SK-N-SH (cell line): ENCODE measurements around the gene BRD1. TPM values are rescaled to one million over a fixed set of nuclear protein-coding genes. Genes with fewer than 3 reads are reported as not detected.

Experiments
- CTCF ChIA-PET: fragments of 300-600, 350-600 bp; formaldehyde crosslinking; extraction: SDS; loops from one replicate; lab custom pipeline; 2021; lab: Yijun Ruan, JAX
- POLR2A ChIA-PET: fragments of 350-600 bp; sonication (Branson Sonifier 250); formaldehyde crosslinking; extraction: SDS; loops from one replicate; lab custom pipeline; 2020; ENCODE audit warnings: antibody characterized with exemption, inconsistent platforms; lab: Yijun Ruan, JAX
- DNase-seq: peaks from one replicate; pipeline ENCODE4 v3.0.0; 2012
- H2AFZ ChIP-seq: fragments of 200-600 bp; sonication (generic); 2 replicates; pipeline ENCODE4 v1.8.1; 2016; ENCODE audit warnings: antibody characterized with exemption, mild to moderate bottlenecking, low read depth
- H3F3A ChIP-seq: fragments of 200-600 bp; sonication (generic); replicated peaks from 2 replicates; pipeline ENCODE3; 2016; ENCODE audit warnings: antibody characterized with exemption, mild to moderate bottlenecking; ENCODE audit not compliant: insufficient read depth
- H3K27ac ChIP-seq, 2 experiments: fragments of 200-500 bp in 1 of 2; fragments of 200-600 bp in 1 of 2; sonication (Bioruptor generic) in 1 of 2; sonication (generic), shearing (Covaris generic) in 1 of 2; 2 replicates each; pipeline versions ENCODE4 v1.5.1 to v1.6.1; 2014 to 2016; ENCODE audit warnings: low read depth in 2 of 2, inconsistent platforms in 1 of 2, low read length in 1 of 2, mild to moderate bottlenecking in 1 of 2, mixed read lengths in 1 of 2
- H3K27me3 ChIP-seq: fragments of 200-600 bp; sonication (generic), shearing (Covaris generic); 2 replicates; pipeline ENCODE4 v1.6.1; 2016; ENCODE audit warnings: mixed run types; ENCODE audit not compliant: insufficient read depth
- H3K36me3 ChIP-seq, 2 experiments: fragments of 200-500 bp in 1 of 2; fragments of 200-600 bp in 1 of 2; sonication (Bioruptor generic) in 1 of 2; sonication (generic) in 1 of 2; replicated peaks in 1 of 2; 2 replicates each; pipeline versions ENCODE3 to v1.5.1; 2014 to 2016; ENCODE audit warnings: low read length in 1 of 2, mild to moderate bottlenecking in 1 of 2; ENCODE audit not compliant: insufficient read depth in 2 of 2, control insufficient read depth in 1 of 2
- H3K4me1 ChIP-seq, 2 experiments: fragments of 200-500 bp in 1 of 2; fragments of 200-600 bp in 1 of 2; sonication (Bioruptor generic) in 1 of 2; sonication (generic), shearing (Covaris generic) in 1 of 2; 2 replicates each; pipeline versions ENCODE4 v1.5.1 to v1.6.1; 2014 to 2016; ENCODE audit warnings: low read depth in 1 of 2, low read length in 1 of 2, mixed run types in 1 of 2; ENCODE audit not compliant: insufficient read depth in 2 of 2, control insufficient read depth in 1 of 2
- H3K4me2 ChIP-seq: fragments of 200-600 bp; sonication (generic), shearing (Covaris generic); 2 replicates; pipeline ENCODE4 v1.6.1; 2017; ENCODE audit warnings: mixed run types
- H3K4me3 ChIP-seq, 2 experiments: fragments of 200-500 bp in 1 of 2; fragments of 200-600 bp in 1 of 2; sonication (Bioruptor generic) in 1 of 2; sonication (generic), shearing (Covaris generic) in 1 of 2; 2 replicates each; pipeline versions ENCODE4 v1.5.1 to v1.8.1; 2014 to 2016; ENCODE audit warnings: low read depth in 2 of 2, inconsistent platforms in 1 of 2, low read length in 1 of 2, mild to moderate bottlenecking in 1 of 2, mixed read lengths in 1 of 2, moderate library complexity in 1 of 2
- H3K79me2 ChIP-seq: fragments of 200-600 bp; sonication (generic); 2 replicates; pipeline ENCODE4 v1.8.1; 2017; ENCODE audit warnings: mild to moderate bottlenecking; ENCODE audit not compliant: insufficient read depth
- H3K9ac ChIP-seq: fragments of 200-600 bp; sonication (generic); 2 replicates; pipeline ENCODE4 v1.6.1; 2017; ENCODE audit warnings: mixed run types
- H3K9me2 ChIP-seq: fragments of 200-600 bp; sonication (generic); 2 replicates; pipeline ENCODE4 v1.6.1; 2017; ENCODE audit warnings: mixed run types
- H3K9me3 ChIP-seq: fragments of 200-600 bp; sonication (generic); 2 replicates; pipeline ENCODE4 v1.6.1; 2017; ENCODE audit warnings: mixed run types, mild to moderate bottlenecking, moderate library complexity
- H4K20me1 ChIP-seq: fragments of 200-600 bp; sonication (generic); 2 replicates; pipeline ENCODE4 v1.6.1; 2017; ENCODE audit warnings: mild to moderate bottlenecking, mixed run types; ENCODE audit not compliant: insufficient read depth
- CHD2 ChIP-seq: fragments of 150-350 bp; IDR thresholded peaks from 2 replicates; pipeline ENCODE4 v1.6.1; 2018; ENCODE audit warnings: low read length; ENCODE audit not compliant: partially characterized antibody
- ELF1 ChIP-seq: IDR thresholded peaks from 2 replicates; pipeline ENCODE4 v1.4.0; 2012
- EP300 ChIP-seq, 2 experiments: IDR thresholded peaks; 2 replicates each; pipeline versions ENCODE4 v1.4.0 to v1.6.1; 2012; ENCODE audit warnings: borderline replicate concordance in 1 of 2, low read depth in 1 of 2, low read length in 1 of 2
- EZH2phosphoT487 ChIP-seq: fragments of 200-600 bp; sonication (generic); IDR thresholded peaks from 2 replicates; pipeline ENCODE4 v1.6.1; 2017; ENCODE audit warnings: low read depth, mixed run types, mild to moderate bottlenecking, antibody characterized with exemption, moderate library complexity, borderline replicate concordance
- FOSL2 ChIP-seq: IDR thresholded peaks from 2 replicates; pipeline ENCODE4 v1.4.0; 2012; ENCODE audit warnings: low read depth, mild to moderate bottlenecking, moderate library complexity, borderline replicate concordance
- FOXJ3 ChIP-seq: sonication (generic); formaldehyde crosslinking; IDR thresholded peaks from 2 replicates; pipeline ENCODE4 v1.5.1; 2020; ENCODE audit warnings: mild to moderate bottlenecking, missing genetic modification reagents
- FOXM1 ChIP-seq: IDR thresholded peaks from 2 replicates; pipeline ENCODE4 v1.4.0; 2012; ENCODE audit warnings: low read depth, mild to moderate bottlenecking
- GABPA ChIP-seq: IDR thresholded peaks from 2 replicates; pipeline ENCODE4 v1.4.0; 2012; ENCODE audit warnings: low read depth, mild to moderate bottlenecking
- GATA2 ChIP-seq: sonication (generic); formaldehyde crosslinking; IDR thresholded peaks from 2 replicates; pipeline ENCODE4 v1.5.0; 2020; ENCODE audit warnings: mild to moderate bottlenecking, missing genetic modification reagents
- JUND ChIP-seq: IDR thresholded peaks from 2 replicates; pipeline ENCODE4 v1.4.0; 2012
- MAX ChIP-seq: IDR thresholded peaks from 2 replicates; pipeline ENCODE4 v1.4.0; 2012; ENCODE audit warnings: low read depth
- MEF2A ChIP-seq: IDR thresholded peaks from 2 replicates; pipeline ENCODE4 v1.4.0; 2012; ENCODE audit warnings: low read depth, borderline replicate concordance
- NFIC ChIP-seq: IDR thresholded peaks from 2 replicates; pipeline ENCODE4 v1.4.0; 2012; ENCODE audit warnings: borderline replicate concordance
- NRF1 ChIP-seq: IDR thresholded peaks from 2 replicates; pipeline ENCODE4 v1.6.1; 2012; ENCODE audit warnings: low read depth, mild to moderate bottlenecking, low read length
- PBX3 ChIP-seq: IDR thresholded peaks from 2 replicates; pipeline ENCODE4; 2012
- POLR2AphosphoS5 ChIP-seq: IDR thresholded peaks from 2 replicates; pipeline ENCODE4 v1.6.1; 2012; ENCODE audit warnings: low read depth, low read length
- RFX5 ChIP-seq: IDR thresholded peaks from 2 replicates; pipeline ENCODE4 v1.6.1; 2012; ENCODE audit warnings: mild to moderate bottlenecking, improper control_type of control experiment, low read length
- RXRA ChIP-seq: IDR thresholded peaks from 2 replicates; pipeline ENCODE4 v1.4.0; 2012; ENCODE audit warnings: low read depth, mild to moderate bottlenecking, borderline replicate concordance
- SIN3A ChIP-seq: IDR thresholded peaks from 2 replicates; pipeline ENCODE4 v1.6.1; 2012; ENCODE audit warnings: low read depth, mild to moderate bottlenecking, low read length, moderate library complexity, borderline replicate concordance
- SMC3 ChIP-seq: IDR thresholded peaks from 2 replicates; pipeline ENCODE4 v1.6.1; 2012; ENCODE audit warnings: low read depth, low read length, improper control_type of control experiment
- TCF12 ChIP-seq: IDR thresholded peaks from 2 replicates; pipeline ENCODE4 v1.4.0; 2012
- YY1 ChIP-seq: IDR thresholded peaks from 2 replicates; pipeline ENCODE4 v1.4.0; 2012; ENCODE audit warnings: low read depth, mild to moderate bottlenecking
- WGBS: methylation state at CpG from one replicate; pipeline ENCODE4 v1.1.6; 2017; ENCODE audit warnings: low lambda C conversion rate; 5-methylcytosine and 5-hydroxymethylcytosine counted together
- polyA plus RNA-seq, 3 experiments: library from polyadenylated mRNA; depleted of rRNA; stranded (reverse); fragments of >200 nt; gene quantifications; 2 replicates each; pipeline ENCODE4 v1.2.3, GENCODE V29; 2012
- TF ChIP-seq, protein P1 (sequence below): IDR thresholded peaks from 2 replicates; pipeline ENCODE4 v1.4.0; 2012; ENCODE audit warnings: low read depth, borderline replicate concordance

The BRD1 gene
- polyA plus RNA-seq, 1 of the 3 experiments (the other 2 are of a cell fraction), result 10.3 TPM

DNA sequence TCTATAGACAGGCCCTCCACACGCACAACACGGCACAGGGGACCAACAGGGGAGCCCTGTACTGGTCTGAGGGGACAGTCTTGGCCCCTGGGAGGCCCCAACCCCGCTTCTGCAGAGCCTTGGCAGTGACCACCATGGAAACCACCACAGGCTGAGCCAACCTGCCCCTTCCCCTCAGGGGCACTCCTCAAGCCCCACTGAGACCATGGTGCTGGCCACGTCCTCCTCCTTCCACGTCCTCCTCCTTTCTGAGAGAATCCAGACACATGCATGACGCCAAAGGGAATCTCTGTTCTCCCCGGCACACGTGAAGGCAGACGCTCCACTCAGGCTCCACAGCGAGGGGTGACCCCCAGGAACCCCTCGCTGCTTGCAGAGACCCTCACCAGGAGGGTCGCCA lies 2.7 kb downstream of the BRD1 start:
- Histone ChIP-seq H3K4me1 (peaks cover 9 to 24% of the 10 kb centered on the region in 2 experiments; a peak in 2 of 4 replicates), H3K27ac (peak overlapping the region in 1 of 2 experiments; percentile 60; a peak in 1 of 4 replicates), H3K79me2 (peaks cover 73% of the 10 kb centered on the region), H3K9me3 (no peaks in the 10 kb centered on the region), H3K27me3 (no peaks in the 10 kb centered on the region), H3K9ac (no peak overlapping the region; the same call in 1 of the 2 replicates), H4K20me1 (peaks cover 69% of the 10 kb centered on the region), H3K9me2 (no peaks in the 10 kb centered on the region), H3K36me3 (peaks cover 20 to 37% of the 10 kb centered on the region in 2 experiments), H3K4me3 (peak overlapping the region in 1 of 2 experiments; percentile 81; a peak in 1 of 4 replicates), H3F3A (no peaks in the 10 kb centered on the region), H3K4me2 (peak overlapping the region; percentile 92), H2AFZ (no peak overlapping the region)
- ChIA-PET CTCF (interaction anchor here (1.4 kb wide), 1 partner anchor 12 kb away, joined by 3 read pairs; no protein-coding TSS in a partner anchor), POLR2A (interaction anchor here (0.6 kb wide), 1 partner anchor 49 kb away, joined by 3 read pairs; no protein-coding TSS in a partner anchor)
- TF ChIP-seq MAX (no peak), SMC3 (no peak), POLR2AphosphoS5 (no peak), PBX3 (no peak), TCF12 (no peak), ELF1 (no peak), RFX5 (no peak), FOSL2 (no peak)
- TF ChIP-seq, protein P1, sequence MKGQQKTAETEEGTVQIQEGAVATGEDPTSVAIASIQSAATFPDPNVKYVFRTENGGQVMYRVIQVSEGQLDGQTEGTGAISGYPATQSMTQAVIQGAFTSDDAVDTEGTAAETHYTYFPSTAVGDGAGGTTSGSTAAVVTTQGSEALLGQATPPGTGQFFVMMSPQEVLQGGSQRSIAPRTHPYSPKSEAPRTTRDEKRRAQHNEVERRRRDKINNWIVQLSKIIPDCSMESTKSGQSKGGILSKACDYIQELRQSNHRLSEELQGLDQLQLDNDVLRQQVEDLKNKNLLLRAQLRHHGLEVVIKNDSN, result no peak
- WGBS, result 89% methylated on average over 10 of the region's 12 CpGs
- DNase-seq, result no peak

DNA sequence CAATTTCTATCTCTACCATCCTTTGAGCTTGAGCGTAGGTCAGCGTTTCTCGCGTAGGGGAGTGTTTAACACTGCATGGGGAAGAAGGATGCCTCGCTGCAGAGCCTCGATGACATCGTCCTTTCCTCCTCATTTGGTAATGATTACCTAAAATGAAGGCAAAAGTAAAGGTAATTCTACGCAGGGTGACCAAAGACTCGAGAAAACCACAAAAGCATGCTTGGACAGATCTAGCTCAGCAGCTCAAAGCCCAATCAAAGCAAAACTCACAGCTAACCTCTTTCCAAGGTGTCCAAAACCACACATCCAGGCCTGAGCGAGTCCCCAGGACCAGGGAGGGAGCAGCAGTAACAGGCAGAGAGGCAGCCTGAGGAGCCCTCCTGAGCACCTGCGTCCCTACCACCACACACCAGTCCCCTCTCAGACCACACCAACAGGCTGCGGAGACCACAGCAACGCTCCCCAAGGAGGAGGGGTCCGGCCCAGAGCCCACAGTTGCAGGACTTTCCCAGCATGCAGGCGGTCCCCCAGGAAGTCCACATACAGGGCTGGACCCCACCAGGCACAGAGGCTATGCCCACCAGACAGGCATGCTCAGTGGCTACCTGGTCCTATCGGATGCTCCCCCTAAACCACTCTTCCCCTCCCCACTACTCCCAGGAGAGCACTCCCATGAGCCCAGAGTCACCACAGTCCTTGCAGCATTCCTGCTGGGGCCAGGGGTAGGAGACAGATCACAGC lies 3.3 kb downstream of the BRD1 start:
- WGBS, result 96% methylated on average over 10 of the region's 16 CpGs
- no peak for DNase-seq
- Histone ChIP-seq H3F3A (no peaks in the 10 kb centered on the region), H3K36me3 (peaks cover 21 to 37% of the 10 kb centered on the region in 2 experiments), H3K79me2 (peaks cover 78% of the 10 kb centered on the region), H3K9me3 (no peaks in the 10 kb centered on the region), H3K9ac (no peak overlapping the region), H2AFZ (no peak overlapping the region), H4K20me1 (peaks cover 75% of the 10 kb centered on the region), H3K27ac (peak overlapping the region in 1 of 2 experiments; percentile 60; a peak in 1 of 4 replicates), H3K4me3 (peak overlapping the region in 1 of 2 experiments; percentile 81; a peak in 1 of 4 replicates), H3K27me3 (no peaks in the 10 kb centered on the region)
- ChIA-PET POLR2A (no interaction called here), CTCF (no interaction called here)
- no peak for TF ChIP-seq GATA2 (CRISPR knock-in tag)
- no peak for TF ChIP-seq SMC3
- no peak for TF ChIP-seq RFX5
- TF ChIP-seq FOSL2, result no peak
- TF ChIP-seq JUND, result no peak
- TF ChIP-seq NFIC, result no peak
- TF ChIP-seq NRF1, result no peak
- no peak for TF ChIP-seq SIN3A
- no peak for TF ChIP-seq FOXJ3 (CRISPR knock-in tag)
- no peak for TF ChIP-seq ELF1
- TF ChIP-seq CHD2, result no peak
- no peak for TF ChIP-seq MEF2A
- no peak for TF ChIP-seq YY1
- no peak for TF ChIP-seq EP300 (IDR thresholded peaks at IDR 0.05; ENCODE audit: borderline replicate concordance in 1 of 2, low read depth in 1 of 2, low read length in 1 of 2)
- no peak for TF ChIP-seq EZH2phosphoT487
- no peak for TF ChIP-seq GABPA
- no peak for TF ChIP-seq FOXM1
- no peak for TF ChIP-seq RXRA
- no peak for TF ChIP-seq MAX
- TF ChIP-seq, all 33 proteins: peak for 0
- peak overlapping the region; percentile 92; the same call in 1 of the 2 replicates for H3K4me2 ChIP-seq
- H3K9me2 ChIP-seq, result no peaks in the 10 kb centered on the region
- peaks cover 9 to 24% of the 10 kb centered on the region in 2 experiments; a peak in 2 of 4 replicates for H3K4me1 ChIP-seq
